ENCODE measurements around the gene C1orf141.

DNA sequence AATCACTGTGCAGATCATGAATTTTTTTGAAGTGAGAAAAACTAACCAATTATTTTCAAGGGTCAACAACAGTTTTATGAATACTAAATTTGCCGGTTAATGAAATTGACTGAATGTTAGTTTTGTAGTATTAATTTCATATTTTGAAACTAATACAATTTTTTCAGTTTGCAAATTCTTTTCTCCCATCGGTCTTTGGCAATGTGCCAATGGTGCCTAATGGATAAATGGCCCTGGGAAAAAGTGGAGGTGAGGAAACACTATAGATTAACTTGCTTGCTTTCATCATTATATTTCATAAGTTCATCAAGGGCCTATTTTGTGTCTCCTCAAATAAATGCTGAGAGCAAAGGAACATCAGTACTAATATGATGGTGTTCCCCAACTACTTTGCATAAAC is 4.1 kb downstream of the C1orf141 start:
- TF ChIP-seq, protein P1, sequence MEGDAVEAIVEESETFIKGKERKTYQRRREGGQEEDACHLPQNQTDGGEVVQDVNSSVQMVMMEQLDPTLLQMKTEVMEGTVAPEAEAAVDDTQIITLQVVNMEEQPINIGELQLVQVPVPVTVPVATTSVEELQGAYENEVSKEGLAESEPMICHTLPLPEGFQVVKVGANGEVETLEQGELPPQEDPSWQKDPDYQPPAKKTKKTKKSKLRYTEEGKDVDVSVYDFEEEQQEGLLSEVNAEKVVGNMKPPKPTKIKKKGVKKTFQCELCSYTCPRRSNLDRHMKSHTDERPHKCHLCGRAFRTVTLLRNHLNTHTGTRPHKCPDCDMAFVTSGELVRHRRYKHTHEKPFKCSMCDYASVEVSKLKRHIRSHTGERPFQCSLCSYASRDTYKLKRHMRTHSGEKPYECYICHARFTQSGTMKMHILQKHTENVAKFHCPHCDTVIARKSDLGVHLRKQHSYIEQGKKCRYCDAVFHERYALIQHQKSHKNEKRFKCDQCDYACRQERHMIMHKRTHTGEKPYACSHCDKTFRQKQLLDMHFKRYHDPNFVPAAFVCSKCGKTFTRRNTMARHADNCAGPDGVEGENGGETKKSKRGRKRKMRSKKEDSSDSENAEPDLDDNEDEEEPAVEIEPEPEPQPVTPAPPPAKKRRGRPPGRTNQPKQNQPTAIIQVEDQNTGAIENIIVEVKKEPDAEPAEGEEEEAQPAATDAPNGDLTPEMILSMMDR (IDR thresholded peaks at IDR 0.05), result no peak
- TF ChIP-seq EP300 (IDR thresholded peaks at IDR 0.05) (no peak), POLR2A (IDR thresholded peaks at IDR 0.05; ENCODE audit: low read depth) (no peak)
